IPS DF 6.9 (cell line): ENCODE results near the gene BCL11B.
A peak's percentile ranks its signal among the peaks of the same experiment; 100 is the strongest.

ENCODE experiments used
- DNase-seq: peaks from one replicate; pipeline ENCODE4 v3.0.0-alpha.2; 2013; ENCODE audit warnings: low read depth, low spot score
- H3K27ac ChIP-seq: one replicate; pipeline ENCODE4 v1.5.1; 2013; ENCODE audit warnings: low read length, control low read depth
- H3K27me3 ChIP-seq: 2 replicates; pipeline ENCODE4 v1.6.1; 2013; ENCODE audit warnings: mild to moderate bottlenecking, low read length; ENCODE audit not compliant: control insufficient read depth, insufficient read depth
- H3K36me3 ChIP-seq: 2 replicates; pipeline ENCODE4 v1.6.1; 2013; ENCODE audit warnings: low read length; ENCODE audit not compliant: control insufficient read depth, insufficient read depth
- H3K4me1 ChIP-seq: 2 replicates; pipeline ENCODE4 v1.6.1; 2013; ENCODE audit warnings: low read length; ENCODE audit not compliant: control insufficient read depth, insufficient read depth
- H3K4me3 ChIP-seq: 2 replicates; pipeline ENCODE4 v1.5.1; 2013; ENCODE audit warnings: mild to moderate bottlenecking, low read length
- H3K9me3 ChIP-seq: 2 replicates; pipeline ENCODE4 v1.6.1; 2013; ENCODE audit warnings: low read length, inconsistent platforms; ENCODE audit not compliant: control insufficient read depth, insufficient read depth
- WGBS: extraction: QIAGEN DNeasy Blood & Tissue Kit; methylation state at CpG from one replicate; pipeline ENCODE4 v1.1.7; 2013; ENCODE audit warnings: mixed read lengths, missing lambda C conversion rate; ENCODE audit not compliant: insufficient read length, insufficient coverage; 5-methylcytosine and 5-hydroxymethylcytosine counted together

Gene BCL11B

DNA sequence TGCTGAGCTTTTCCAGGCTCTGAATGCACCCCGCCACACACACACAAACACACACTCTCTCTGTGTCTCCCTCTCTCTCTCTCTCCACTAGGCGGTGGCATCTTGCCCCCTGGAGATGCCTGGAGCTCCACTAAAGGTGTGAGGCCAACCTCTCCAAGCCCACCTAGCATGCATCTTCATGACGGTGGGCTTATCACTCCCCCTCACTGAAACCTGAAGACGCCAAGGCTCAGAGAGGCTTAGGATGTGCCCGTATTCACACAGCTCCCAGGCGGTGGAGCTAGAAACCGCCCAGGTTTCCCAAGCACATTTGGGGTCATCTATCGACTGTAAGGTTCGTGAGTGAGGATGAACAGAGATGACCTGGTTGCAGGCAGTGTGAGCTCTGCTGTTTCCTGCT lies 42.6 kb upstream of the BCL11B start:
- H3K27me3 ChIP-seq, result no peaks in the 10 kb centered on the region
- no peaks in the 10 kb centered on the region for H3K9me3 ChIP-seq
- no peak for DNase-seq
- peaks cover 3% of the 10 kb centered on the region for H3K4me1 ChIP-seq
- no CpG with 5 or more reads among the region's 9 CpGs for WGBS
- no peak overlapping the region for H3K4me3 ChIP-seq
- H3K36me3 ChIP-seq, result no peaks in the 10 kb centered on the region
- no peak overlapping the region for H3K27ac ChIP-seq

DNA sequence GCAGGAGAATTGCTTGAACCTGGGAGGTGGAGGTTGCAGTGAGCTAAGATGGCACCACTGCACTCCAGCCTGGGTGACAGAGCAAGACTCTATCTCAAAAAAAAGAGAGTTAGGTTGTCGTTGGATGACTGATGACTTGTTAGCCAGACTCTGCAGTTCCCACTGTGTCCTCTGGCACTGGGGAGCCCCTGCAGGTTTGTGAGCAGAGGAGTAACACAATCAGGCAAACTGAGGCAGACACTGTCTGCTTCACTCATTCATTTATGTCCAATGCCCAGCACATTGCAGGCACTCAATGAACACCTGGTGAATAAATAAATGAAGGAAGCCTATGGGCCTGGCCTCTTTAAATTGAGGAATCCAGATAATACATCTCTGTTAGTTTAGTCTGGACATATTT lies 41.2 kb upstream of the BCL11B start:
- H3K36me3 ChIP-seq, result no peaks in the 10 kb centered on the region
- H3K4me1 ChIP-seq, result peaks cover under 1% of the 10 kb centered on the region
- no peak overlapping the region for H3K4me3 ChIP-seq
- no peaks in the 10 kb centered on the region for H3K27me3 ChIP-seq
- DNase-seq, result no peak
- H3K27ac ChIP-seq, result no peak overlapping the region
- H3K9me3 ChIP-seq, result no peaks in the 10 kb centered on the region
- no CpG with 5 or more reads among the region's 1 CpG for WGBS

DNA sequence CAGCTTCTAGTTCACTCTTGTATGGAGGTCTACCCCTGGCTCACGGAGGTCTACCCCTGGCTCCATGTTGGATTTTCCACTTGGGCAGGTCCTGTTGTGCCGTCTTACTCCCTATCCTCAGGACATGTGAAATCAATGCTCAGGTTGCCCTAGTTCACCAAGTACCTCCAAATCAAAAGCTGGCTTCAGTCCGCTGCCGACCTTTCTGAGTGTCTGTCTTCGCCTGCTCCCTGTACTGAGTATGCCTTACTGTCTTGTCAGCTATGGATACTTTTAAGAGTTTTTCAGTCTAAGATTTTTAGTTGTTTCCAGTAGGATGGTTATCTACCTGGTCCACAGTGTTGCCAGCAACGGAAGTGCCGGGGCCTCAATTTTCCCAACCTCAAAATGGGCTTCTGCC lies 40.1 kb upstream of the BCL11B start:
- no peak overlapping the region for H3K4me3 ChIP-seq
- no peaks in the 10 kb centered on the region for H3K9me3 ChIP-seq
- no peaks in the 10 kb centered on the region for H3K36me3 ChIP-seq
- no peaks in the 10 kb centered on the region for H3K27me3 ChIP-seq
- no peak for DNase-seq
- no peak overlapping the region for H3K27ac ChIP-seq
- WGBS, result no CpG with 5 or more reads among the region's 7 CpGs
- H3K4me1 ChIP-seq, result no peaks in the 10 kb centered on the region; the same call in 1 of the 2 replicates

DNA sequence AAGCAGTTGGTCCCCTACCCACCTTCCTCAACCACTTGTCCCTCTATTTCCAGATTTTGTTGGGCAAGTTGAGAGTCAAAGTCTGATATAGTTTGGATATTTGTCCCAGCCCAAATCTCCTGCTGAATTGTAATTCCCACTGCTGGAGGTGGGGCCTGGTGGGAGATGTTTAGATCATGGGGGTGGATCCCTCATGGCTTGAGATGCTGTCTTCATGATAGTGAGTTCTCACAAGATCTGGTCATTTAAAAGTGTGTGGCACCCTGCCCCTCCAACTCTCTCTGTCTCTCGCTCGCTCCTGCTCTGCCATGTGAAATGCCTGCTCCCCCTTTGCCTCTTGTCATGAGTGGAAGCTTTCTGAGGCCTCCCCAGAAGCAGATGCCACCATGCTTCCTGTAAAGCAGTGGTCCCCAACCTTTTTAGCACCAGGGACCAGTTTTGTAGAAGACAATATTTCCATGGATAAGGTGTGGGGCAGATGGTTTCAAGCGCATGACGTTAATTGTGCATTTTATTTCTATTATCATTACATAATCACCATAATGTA lies 37.3 kb upstream of the BCL11B start:
- Histone ChIP-seq H3K4me1 (no peaks in the 10 kb centered on the region; the same call in 1 of the 2 replicates), H3K36me3 (no peaks in the 10 kb centered on the region), H3K9me3 (no peaks in the 10 kb centered on the region), H3K27ac (no peak overlapping the region), H3K4me3 (no peak overlapping the region), H3K27me3 (no peaks in the 10 kb centered on the region)
- no CpG with 5 or more reads among the region's 4 CpGs for WGBS
- DNase-seq, result no peak

DNA sequence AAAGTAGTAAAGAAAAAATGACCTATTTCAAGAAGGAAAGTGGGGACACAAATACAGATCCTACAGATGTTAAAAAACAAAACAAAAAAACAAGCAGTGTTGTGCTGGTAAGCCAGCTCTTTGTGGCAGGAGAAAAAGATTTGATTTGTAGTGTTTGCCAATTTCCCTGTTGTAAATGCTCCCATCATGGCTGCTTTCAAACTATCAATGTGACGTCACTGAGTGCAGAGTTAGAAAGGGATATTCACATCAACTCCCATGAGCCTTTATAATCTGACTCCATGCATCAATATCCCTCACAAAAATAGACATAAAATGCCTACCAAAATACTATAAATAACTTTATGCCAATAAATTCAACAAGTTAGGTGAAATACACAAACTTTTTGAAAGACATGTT lies 32.2 kb upstream of the BCL11B start:
- Histone ChIP-seq H3K27ac (no peak overlapping the region), H3K36me3 (no peaks in the 10 kb centered on the region), H3K9me3 (no peaks in the 10 kb centered on the region), H3K4me3 (no peak overlapping the region), H3K27me3 (no peaks in the 10 kb centered on the region), H3K4me1 (no peaks in the 10 kb centered on the region)
- DNase-seq, result no peak
- WGBS, result no CpG with 5 or more reads among the region's 1 CpG

DNA sequence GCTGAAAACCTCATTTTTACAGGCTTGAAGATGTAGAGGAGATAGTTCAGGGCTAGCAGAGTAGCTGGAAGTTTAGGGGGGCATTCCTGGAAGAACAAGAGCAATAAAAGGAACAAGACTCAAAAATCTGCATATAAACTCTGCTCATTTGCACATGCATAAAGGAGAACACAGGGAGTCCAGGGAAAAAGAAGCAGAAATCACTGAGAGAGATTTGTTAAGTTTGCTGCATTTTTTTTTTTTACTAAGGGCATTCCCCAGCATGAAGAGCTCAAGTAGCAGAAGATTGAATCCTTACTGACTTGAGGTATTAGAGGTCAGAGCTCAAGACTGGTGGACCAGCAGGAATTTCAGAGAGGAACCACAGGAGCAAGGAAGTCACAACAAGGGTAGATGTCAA lies 28.2 kb upstream of the BCL11B start:
- H3K9me3 ChIP-seq, result no peaks in the 10 kb centered on the region
- no peaks in the 10 kb centered on the region for H3K27me3 ChIP-seq
- peak overlapping the region; percentile 94 for H3K27ac ChIP-seq
- H3K4me3 ChIP-seq, result no peak overlapping the region
- no peaks in the 10 kb centered on the region for H3K36me3 ChIP-seq
- peak; percentile 9 for DNase-seq
- H3K4me1 ChIP-seq, result no peaks in the 10 kb centered on the region

DNA sequence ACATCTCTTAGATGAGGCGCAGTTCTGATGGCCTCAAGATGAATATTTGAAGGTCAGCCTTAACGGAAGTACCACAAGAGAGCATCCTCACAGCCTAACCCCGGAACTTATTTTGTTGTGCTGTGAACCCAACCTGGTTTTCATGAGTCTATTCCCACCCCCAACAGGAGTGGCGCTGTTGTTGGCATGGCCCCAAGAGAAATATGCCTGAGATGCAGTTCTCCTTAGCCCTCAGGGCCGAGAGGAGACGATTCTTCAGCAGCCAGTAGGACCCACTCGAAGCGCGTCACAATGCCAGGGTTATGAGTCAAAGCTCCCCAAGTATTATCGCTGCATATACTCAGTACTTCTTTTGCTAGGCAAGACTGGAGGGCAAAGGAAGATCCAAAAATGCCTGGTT lies 24.5 kb upstream of the BCL11B start:
- no peaks in the 10 kb centered on the region for H3K4me1 ChIP-seq
- DNase-seq, result no peak
- H3K4me3 ChIP-seq, result no peak overlapping the region
- H3K27ac ChIP-seq, result no peak overlapping the region
- H3K27me3 ChIP-seq, result no peaks in the 10 kb centered on the region
- no CpG with 5 or more reads among the region's 10 CpGs for WGBS
- H3K9me3 ChIP-seq, result no peaks in the 10 kb centered on the region
- no peaks in the 10 kb centered on the region for H3K36me3 ChIP-seq

DNA sequence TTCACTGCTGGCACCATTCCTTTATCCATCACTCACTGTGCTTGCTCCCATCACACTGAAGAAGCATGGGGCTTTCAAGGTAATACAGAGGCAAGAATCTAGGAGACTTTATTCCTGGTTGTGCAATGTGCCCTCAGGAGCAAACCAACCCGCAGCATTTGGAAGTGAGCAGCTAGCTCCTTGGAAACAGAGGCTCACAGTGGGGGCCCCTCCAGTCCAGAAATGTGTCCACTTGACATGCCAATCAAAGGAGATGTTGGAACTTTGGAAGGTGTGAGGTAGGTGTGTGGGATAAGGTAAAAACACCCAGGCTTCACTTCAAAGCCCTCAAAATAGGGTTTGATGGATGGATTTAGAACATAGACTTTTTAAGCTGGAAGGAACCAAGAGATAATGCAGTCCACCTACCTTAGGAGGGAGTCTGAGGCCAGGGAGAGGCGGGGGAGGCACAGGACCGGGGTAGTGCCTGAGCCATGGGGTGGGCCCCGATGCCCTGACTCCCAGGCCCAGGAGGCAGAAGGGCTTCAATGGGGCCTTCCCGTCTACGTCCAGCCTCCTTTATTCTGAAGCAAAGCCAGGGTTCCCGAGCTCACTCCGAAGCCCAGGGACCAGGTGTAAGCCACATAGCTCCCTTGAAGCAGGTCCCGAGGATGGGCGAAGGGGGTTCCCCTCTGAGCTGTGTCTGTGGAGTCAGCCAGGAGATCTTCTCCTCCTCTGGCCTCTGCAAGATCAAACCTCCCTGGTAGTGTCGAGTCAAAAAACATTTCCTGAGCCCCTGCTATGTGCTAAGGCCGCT lies 17.6 kb upstream of the BCL11B start:
- no peak overlapping the region for H3K27ac ChIP-seq
- no peaks in the 10 kb centered on the region for H3K27me3 ChIP-seq
- DNase-seq, result no peak
- H3K9me3 ChIP-seq, result no peaks in the 10 kb centered on the region
- H3K4me1 ChIP-seq, result no peaks in the 10 kb centered on the region
- no peak overlapping the region for H3K4me3 ChIP-seq
- no peaks in the 10 kb centered on the region for H3K36me3 ChIP-seq
- no CpG with 5 or more reads among the region's 12 CpGs for WGBS

DNA sequence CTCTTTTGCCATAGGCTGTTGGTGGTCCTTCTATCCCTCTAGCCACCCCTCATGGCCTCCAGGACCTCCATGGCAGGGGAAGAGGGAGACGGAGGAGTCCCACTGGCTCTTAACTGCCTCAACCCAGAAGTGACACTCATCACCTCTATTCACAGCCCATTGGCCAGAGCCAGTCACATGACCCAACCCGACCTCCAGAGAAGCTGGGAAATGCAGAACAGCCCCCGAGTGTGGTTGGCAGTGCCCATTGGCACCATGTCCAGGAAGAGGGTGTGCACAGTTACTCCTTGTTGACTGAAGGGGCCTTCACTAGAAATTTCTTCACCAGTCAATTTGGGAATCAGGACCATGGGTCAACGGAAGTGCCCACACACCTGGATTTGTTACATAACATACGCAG lies 17.0 kb upstream of the BCL11B start:
- no CpG with 5 or more reads among the region's 5 CpGs for WGBS
- DNase-seq, result no peak
- Histone ChIP-seq H3K27me3 (no peaks in the 10 kb centered on the region), H3K9me3 (no peaks in the 10 kb centered on the region), H3K4me1 (no peaks in the 10 kb centered on the region), H3K36me3 (no peaks in the 10 kb centered on the region), H3K4me3 (no peak overlapping the region), H3K27ac (no peak overlapping the region)

DNA sequence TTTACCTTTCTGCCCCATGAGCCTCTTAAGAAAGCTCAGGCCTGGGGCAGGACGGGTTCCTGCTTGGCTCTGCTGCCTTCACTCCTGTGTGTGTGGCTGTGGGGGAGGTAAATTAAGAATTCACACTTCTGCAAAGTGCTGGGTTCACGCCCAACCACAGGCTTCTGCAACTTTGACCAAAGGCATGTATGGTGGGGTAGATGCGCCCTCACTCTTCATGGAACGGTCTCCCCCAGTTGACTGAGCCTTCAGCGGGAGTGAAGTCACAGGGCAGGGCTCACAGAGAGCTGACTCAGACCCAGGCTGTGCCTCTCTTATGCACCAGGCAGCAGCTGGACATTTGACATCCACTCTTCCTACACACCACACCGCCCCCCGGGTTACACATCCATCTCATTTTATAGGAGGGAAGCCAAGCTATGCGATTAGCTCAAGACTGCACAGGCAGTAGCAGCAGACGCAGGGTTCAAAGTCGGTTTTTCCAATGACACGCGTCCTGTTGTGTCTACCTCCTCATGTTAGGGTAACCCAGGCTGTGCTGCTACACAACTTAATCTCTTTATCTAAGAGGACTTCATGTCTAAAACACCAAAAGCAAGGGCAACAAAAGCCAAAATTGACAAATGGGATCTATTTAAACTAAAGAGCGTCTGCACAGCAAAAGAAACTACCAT lies 15.4 kb upstream of the BCL11B start:
- Histone ChIP-seq H3K9me3 (no peaks in the 10 kb centered on the region), H3K27me3 (no peaks in the 10 kb centered on the region), H3K36me3 (no peaks in the 10 kb centered on the region), H3K4me3 (no peak overlapping the region), H3K4me1 (no peaks in the 10 kb centered on the region), H3K27ac (no peak overlapping the region)
- DNase-seq, result no peak
- WGBS, result no CpG with 5 or more reads among the region's 13 CpGs
